Left forelimb (tissue), 1 donor: Measurements from ENCODE around the gene C11orf58.

Experiments
- DNase-seq: peaks from one replicate; pipeline ENCODE4 v3.0.0-alpha.2; 2018; ENCODE audit warnings: low spot score

Gene C11orf58

GRCh38 chr11:16785520-16786128 is 47.2 kb downstream of the C11orf58 start:
- no peak for DNase-seq

GRCh38 chr11:16786131-16786530 is 47.7 kb downstream of the C11orf58 start:
- DNase-seq, result no peak

DNA sequence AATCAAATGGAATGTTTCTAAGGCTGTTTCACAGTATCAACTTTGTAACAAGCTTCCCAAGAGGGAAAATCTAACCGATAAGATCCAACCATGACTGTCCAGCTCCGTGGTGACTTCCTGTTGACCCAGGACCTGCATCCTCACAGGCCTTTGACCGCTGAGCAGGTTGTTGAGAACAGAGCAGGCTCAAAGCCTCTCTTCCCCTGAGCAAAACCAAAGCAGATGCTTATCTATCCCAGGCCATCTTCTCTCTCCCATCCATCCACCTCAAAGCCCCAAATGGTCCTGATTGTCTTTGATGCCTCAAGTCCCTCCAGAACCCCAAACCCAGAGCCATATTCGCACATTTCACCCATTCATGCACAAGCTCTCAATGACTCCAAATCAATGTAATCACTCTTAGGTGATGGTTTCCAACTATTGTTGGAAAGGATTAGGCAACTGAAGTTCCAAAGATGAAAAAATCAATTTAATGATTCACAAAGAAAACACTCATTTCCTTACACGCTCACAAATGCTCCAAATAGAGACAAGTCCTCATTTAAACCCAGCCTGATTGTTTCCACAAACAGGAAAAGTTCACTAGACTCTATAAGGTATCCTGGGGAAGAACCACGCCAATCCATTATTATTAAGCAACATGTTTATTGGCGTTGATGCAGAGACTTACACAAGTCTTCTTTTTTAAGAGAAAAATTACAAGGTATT is 48.7 kb downstream of the C11orf58 start:
- DNase-seq, result no peak

- no peak for DNase-seq
Observed at GRCh38 chr11:16788141-16789062, 50.0 kb downstream of the C11orf58 start.

DNA sequence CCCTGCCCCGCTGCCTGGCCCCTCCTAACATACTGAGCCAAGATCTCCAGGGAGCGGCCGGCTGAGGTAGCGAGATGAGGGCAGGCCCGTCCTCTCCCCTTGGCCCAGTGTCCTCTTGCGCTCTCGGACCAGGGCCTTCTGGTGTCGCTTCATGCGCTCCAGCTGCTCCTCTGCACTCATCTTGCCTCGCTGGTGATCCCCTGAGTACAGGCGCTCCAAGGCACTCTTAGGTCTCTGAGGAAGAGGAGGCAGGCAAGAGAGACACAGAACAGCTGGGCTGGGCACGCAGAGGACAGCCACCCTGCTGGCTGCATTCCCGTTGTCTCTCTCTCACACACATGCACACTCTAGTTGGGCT is 50.6 kb downstream of the C11orf58 start:
- no peak for DNase-seq

GRCh38 chr11:16789560-16790485 is 51.4 kb downstream of the C11orf58 start:
- DNase-seq, result no peak

- no peak for DNase-seq
Observed at GRCh38 chr11:16790486-16791190, 52.2 kb downstream of the C11orf58 start.

GRCh38 chr11:16791191-16791961 is 52.9 kb downstream of the C11orf58 start:
- no peak for DNase-seq

GRCh38 chr11:16792426-16792825 is 54.0 kb downstream of the C11orf58 start:
- DNase-seq, result no peak

- DNase-seq, result no peak
Observed at GRCh38 chr11:16793009-16793408, 54.6 kb downstream of the C11orf58 start.

DNA sequence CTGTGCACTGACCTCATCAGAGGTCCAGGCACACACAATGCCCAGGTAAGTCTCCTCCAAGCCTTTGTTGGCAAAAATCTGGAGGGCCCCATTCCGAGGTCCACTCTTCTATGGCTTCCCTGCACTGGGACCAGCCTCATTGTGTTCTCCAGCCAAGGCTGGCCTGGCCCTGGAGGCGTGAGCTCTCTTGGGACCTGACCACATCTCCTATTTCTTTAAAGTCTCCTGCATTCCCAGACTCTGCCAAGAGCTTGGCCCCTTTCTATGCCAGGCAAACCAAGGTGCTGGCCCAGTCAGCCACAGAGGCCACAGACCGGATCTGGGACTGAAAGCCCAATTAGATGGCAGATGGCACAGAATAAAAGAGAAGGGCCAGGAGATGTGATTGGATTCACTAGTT is 55.1 kb downstream of the C11orf58 start:
- DNase-seq, result no peak

DNA sequence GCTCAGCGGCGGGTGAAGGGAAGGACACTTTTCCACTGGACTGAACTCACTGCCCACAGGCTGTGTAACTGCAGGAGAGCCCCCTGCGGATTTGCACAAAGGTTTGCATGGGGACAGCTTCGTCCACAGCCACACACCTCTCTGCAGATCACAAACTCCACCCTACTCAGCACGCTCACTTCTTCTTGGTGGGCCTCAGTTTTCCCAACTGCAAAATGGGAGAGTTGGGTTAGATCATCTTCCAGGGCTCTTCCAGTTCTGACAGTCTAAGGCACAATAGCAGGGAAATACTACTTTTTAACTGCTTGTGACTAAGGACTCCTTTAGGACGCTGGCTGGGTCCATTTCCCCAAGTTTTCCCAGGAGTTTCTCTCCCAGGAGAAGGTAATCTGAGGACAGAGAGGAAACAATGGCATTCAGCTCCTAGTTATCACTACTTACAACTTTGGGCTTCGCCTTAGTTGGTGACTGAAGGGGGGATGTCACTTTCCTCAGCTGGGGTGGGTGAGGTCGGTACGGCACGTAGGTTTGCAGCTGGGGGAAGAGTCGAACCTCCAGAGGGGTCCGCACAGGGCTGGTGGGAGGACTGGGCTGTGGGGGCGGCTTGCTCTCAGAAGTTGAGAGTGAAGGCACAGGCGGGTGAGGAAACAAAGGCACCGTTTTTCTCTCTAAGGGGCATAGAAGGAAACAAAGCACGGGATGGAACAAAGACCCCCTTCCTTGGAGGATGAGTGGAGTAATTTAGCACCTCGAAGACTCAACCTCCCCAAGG is 55.8 kb downstream of the C11orf58 start:
- DNase-seq, result no peak

- DNase-seq, result no peak
Observed at GRCh38 chr11:16795146-16795545, 56.7 kb downstream of the C11orf58 start.

DNA sequence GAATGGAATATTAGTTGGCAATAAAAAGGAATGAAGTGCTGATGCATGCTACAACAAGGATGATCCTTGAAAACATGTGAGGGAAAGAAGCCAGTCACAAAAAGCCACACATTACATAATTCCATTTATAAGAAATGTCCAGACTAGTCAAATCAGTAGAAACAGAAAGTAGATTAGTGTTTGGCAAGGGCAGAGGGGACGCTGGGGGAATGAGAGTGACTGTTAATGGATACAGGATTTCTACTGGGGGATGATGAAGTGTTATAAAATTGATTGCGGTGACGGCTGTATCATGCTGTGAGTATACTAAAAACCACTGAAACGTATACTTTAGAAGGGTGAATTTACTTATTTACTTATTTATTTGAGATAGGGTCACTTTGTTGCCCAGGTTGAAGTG is 57.9 kb downstream of the C11orf58 start:
- no peak for DNase-seq

DNA sequence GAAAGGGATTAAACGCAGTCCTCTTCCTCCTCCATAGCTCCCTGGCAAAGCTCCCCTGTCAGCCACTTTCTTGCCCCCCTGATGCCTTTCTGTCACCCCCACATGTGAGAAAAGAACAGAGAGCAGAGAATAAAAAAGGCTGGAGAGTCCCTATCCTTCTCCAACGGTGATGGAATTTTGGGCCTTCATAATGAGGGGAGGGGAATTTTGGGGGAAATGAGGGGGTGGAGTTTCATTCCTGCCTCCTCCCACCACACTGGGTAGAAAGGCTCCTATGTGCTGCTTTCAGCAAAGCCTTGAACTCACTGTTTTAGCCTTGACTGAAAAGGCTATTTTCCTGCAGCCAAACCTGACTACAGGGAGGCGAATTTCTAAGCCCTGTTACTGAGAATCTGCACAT is 59.3 kb downstream of the C11orf58 start:
- DNase-seq, result no peak

GRCh38 chr11:16799221-16799620 is 60.8 kb downstream of the C11orf58 start:
- no peak for DNase-seq

DNA sequence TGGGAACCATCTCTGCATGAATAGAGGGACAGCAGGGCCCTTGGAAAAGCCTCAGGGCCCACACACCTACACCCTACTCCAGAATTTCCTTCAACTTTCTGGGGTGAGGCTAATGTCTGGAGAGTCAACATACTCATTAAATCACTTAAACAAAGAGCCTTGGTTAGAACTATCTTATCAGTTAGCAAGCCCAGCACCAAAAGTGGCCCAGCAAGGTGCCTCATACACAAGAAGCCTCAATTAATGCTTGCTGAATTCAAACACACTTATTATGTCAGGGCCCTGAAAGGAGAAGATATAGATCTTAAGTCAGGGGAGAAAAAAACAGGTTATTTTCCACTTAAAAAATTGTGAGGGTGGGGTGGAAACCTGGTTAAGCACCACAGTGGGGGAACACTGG is 61.4 kb downstream of the C11orf58 start:
- no peak for DNase-seq

DNA sequence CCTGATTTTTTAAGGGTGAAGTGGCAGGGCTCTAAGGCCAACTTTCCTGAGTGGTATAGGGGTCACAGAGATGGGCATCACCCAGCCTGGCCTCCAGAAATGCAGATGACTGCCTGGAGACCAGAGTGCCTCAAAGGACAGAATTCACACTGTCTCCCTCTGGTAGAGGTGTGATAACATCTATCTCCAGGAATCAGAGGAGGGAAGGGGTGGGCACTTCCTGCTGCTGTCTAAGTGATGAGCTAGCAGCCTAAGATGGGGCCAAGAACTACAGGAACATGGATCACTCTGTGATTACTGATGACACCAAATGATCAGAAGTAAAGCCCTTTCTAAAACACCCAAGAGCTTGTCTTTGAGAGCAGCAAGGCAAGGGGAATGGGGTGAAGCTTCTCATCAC is 61.9 kb downstream of the C11orf58 start:
- no peak for DNase-seq

GRCh38 chr11:16801288-16801980 is 63.0 kb downstream of the C11orf58 start:
- DNase-seq, result no peak
